HCT116 (cell line): ENCODE data around the gene PAK1. TPM values are rescaled to one million over a fixed set of nuclear protein-coding genes. Genes with fewer than 3 reads are reported as not detected.

Experiments
- ATAC-seq: fragments of 200-7000 bp; cut with Tn5 transposase; 2 replicates; pipeline ENCODE4 v1.9.1; 2020; ENCODE audit warnings: mild to moderate bottlenecking, moderate library complexity
- BruUV-seq: library from RNA; stranded (reverse); fragments of 400-500 nt; replicated peaks from 2 replicates; lab custom pipeline; 2021; lab: Mats Ljungman, UMichigan
- CTCF ChIA-PET: fragments of 300-600 bp; sonication (Branson Sonifier 250); formaldehyde crosslinking; loops from one replicate; lab custom pipeline; 2021; ENCODE audit warnings: antibody characterized with exemption; lab: Charles Lee
- POLR2A ChIA-PET: fragments of 300-600, 350-600 bp; sonication (Branson Sonifier 250); formaldehyde crosslinking; loops from one replicate; lab custom pipeline; 2021; ENCODE audit warnings: antibody characterized with exemption; lab: Charles Lee
- RAD21 ChIA-PET, 2 experiments: fragments of 300-600 bp; sonication (Branson Sonifier 250); formaldehyde crosslinking; loops; one replicate each; lab custom pipeline; 2023; ENCODE audit warnings: low total read pairs in 2 of 2; ENCODE audit not compliant: uncharacterized antibody in 2 of 2, unreplicated experiment in 2 of 2, low non-redundant PET in 1 of 2; lab: Charles Lee
- DNase-seq: peaks from one replicate; pipeline ENCODE4 v3.0.0-alpha.2; 2010; ENCODE audit warnings: low read depth, low spot score
- H2AFZ ChIP-seq: fragments of 200-600 bp; shearing (Covaris generic), sonication (generic); 2 replicates; pipeline ENCODE4 v1.6.1; 2017; ENCODE audit warnings: low read depth, mixed run types, mixed read lengths, antibody characterized with exemption, low read length; ENCODE audit not compliant: poor library complexity, severe bottlenecking
- H3K27ac ChIP-seq: 2 replicates; pipeline ENCODE4 v1.5.1; 2012; ENCODE audit warnings: low read depth, low read length
- H3K27me3 ChIP-seq: fragments of 200-600 bp; sonication (generic); 2 replicates; pipeline ENCODE4 v1.6.1; 2016; ENCODE audit warnings: mixed run types, low read length, mixed read lengths; ENCODE audit not compliant: insufficient read depth
- H3K36me3 ChIP-seq, 2 experiments: fragments of 200-500 bp in 1 of 2; fragments of 200-600 bp in 1 of 2; sonication (Bioruptor generic) in 1 of 2; sonication (generic) in 1 of 2; 2 replicates each; pipeline versions ENCODE4 v1.5.1 to v1.6.1; 2014 to 2016; ENCODE audit warnings: low read length in 2 of 2, inconsistent platforms in 1 of 2, mixed read lengths in 1 of 2, mixed run types in 1 of 2; ENCODE audit not compliant: insufficient read depth in 2 of 2, control insufficient read depth in 1 of 2
- H3K4me1 ChIP-seq, 2 experiments: fragments of 200-600 bp in 1 of 2; sonication (generic) in 1 of 2; 2 replicates each; pipeline versions ENCODE4 v1.5.1 to v1.6.1; 2012 to 2017; ENCODE audit warnings: low read length in 2 of 2, inconsistent platforms in 1 of 2, mild to moderate bottlenecking in 1 of 2, mixed read lengths in 1 of 2, mixed run types in 1 of 2, moderate library complexity in 1 of 2; ENCODE audit not compliant: insufficient read depth in 2 of 2, control insufficient read depth in 1 of 2
- H3K4me2 ChIP-seq: fragments of 200-600 bp; sonication (generic); 2 replicates; pipeline ENCODE4 v1.6.1; 2017; ENCODE audit warnings: mixed run types, low read length, mixed read lengths
- H3K4me3 ChIP-seq, 2 experiments: fragments of 200-600 bp in 1 of 2; sonication (generic) in 1 of 2; replicated peaks in 1 of 2; 2 replicates each; pipeline ENCODE4 v1.5.1; 2011 to 2016; ENCODE audit warnings: low read length in 2 of 2, control low read depth in 1 of 2, low read depth in 1 of 2, mild to moderate bottlenecking in 1 of 2, mixed read lengths in 1 of 2, mixed run types in 1 of 2
- H3K79me2 ChIP-seq: fragments of 200-600 bp; sonication (generic); 2 replicates; pipeline ENCODE4 v1.6.1; 2017; ENCODE audit warnings: mild to moderate bottlenecking, mixed run types, low read length, moderate library complexity, mixed read lengths; ENCODE audit not compliant: insufficient read depth
- H3K9ac ChIP-seq: fragments of 200-600 bp; sonication (generic); 2 replicates; pipeline ENCODE4 v1.6.1; 2016; ENCODE audit warnings: low read length, mixed read lengths
- H3K9me2 ChIP-seq: fragments of 200-600 bp; sonication (generic), shearing (Covaris generic); 2 replicates; pipeline ENCODE4 v1.6.1; 2017; ENCODE audit warnings: mixed run types, mild to moderate bottlenecking, moderate library complexity; ENCODE audit not compliant: insufficient read depth
- H3K9me3 ChIP-seq, 2 experiments: fragments of 200-500 bp in 1 of 2; fragments of 200-600 bp in 1 of 2; sonication (Bioruptor generic) in 1 of 2; sonication (generic) in 1 of 2; 2 replicates each; pipeline ENCODE4 v1.6.1; 2014 to 2017; ENCODE audit warnings: low read length in 2 of 2, mixed read lengths in 2 of 2, inconsistent platforms in 1 of 2, low read depth in 1 of 2, mild to moderate bottlenecking in 1 of 2, mixed run types in 1 of 2, moderate library complexity in 1 of 2; ENCODE audit not compliant: control insufficient read depth in 1 of 2, insufficient read depth in 1 of 2
- H4K20me1 ChIP-seq: fragments of 200-600 bp; sonication (generic), shearing (Covaris generic); 2 replicates; pipeline ENCODE4 v1.6.1; 2017; ENCODE audit warnings: mixed run types, mild to moderate bottlenecking, moderate library complexity; ENCODE audit not compliant: insufficient read depth
- CBX3 ChIP-seq: IDR thresholded peaks from 2 replicates; pipeline ENCODE4 v1.6.1; 2012; ENCODE audit warnings: low read depth
- EZH2phosphoT487 ChIP-seq: fragments of 200-600 bp; IDR thresholded peaks from 2 replicates; pipeline ENCODE4 v1.6.1; 2018; ENCODE audit warnings: antibody characterized with exemption, borderline replicate concordance
- FOSL1 ChIP-seq: IDR thresholded peaks from 2 replicates; pipeline ENCODE4 v1.6.1; 2012; ENCODE audit warnings: low read depth
- JUND ChIP-seq: IDR thresholded peaks from 2 replicates; pipeline ENCODE4 v1.6.1; 2012
- SIN3A ChIP-seq: IDR thresholded peaks from 2 replicates; pipeline ENCODE4 v1.6.1; 2012; ENCODE audit warnings: low read depth
- SP1 ChIP-seq: IDR thresholded peaks from 2 replicates; pipeline ENCODE4 v1.6.1; 2012; ENCODE audit warnings: low read depth
- SRF ChIP-seq: IDR thresholded peaks from 2 replicates; pipeline ENCODE4 v1.6.1; 2012; ENCODE audit warnings: low read depth
- TCF7L2 ChIP-seq: IDR thresholded peaks from 2 replicates; pipeline ENCODE4 v1.7.0; 2011; ENCODE audit warnings: borderline replicate concordance, inconsistent platforms; ENCODE audit not compliant: insufficient read depth, insufficient read length; ENCODE audit errors: extremely low read depth
- YY1 ChIP-seq: IDR thresholded peaks from 2 replicates; pipeline ENCODE4 v1.6.1; 2011; ENCODE audit warnings: low read length, low read depth, moderate library complexity, mild to moderate bottlenecking; ENCODE audit not compliant: insufficient replicate concordance; ENCODE audit errors: extremely low read depth
- ZFX ChIP-seq: fragments of 450-650 bp; IDR thresholded peaks from 2 replicates; pipeline ENCODE4 v1.6.1; 2017
- ZNF274 ChIP-seq: fragments of 200-500 bp; sonication (Bioruptor generic); IDR thresholded peaks from 2 replicates; pipeline ENCODE4 v1.6.1; 2014; ENCODE audit warnings: mild to moderate bottlenecking, low read depth, low read length, inconsistent platforms
- intact Hi-C: fragments of 100-400 bp; cut with micrococcal nuclease; formaldehyde crosslinking; loops from 2 replicates; pipeline ENCODE4 v1.10.0; 2022
- total RNA-seq: library from RNA; stranded (reverse); gene quantifications from one replicate; pipeline ENCODE4 v1.2.1, GENCODE V29; 2021; ENCODE audit not compliant: unreplicated experiment
- TF ChIP-seq, protein P1 (sequence below), 3 experiments: fragments of 200-600 bp in 1 of 3; sonication (generic) in 1 of 3; IDR thresholded peaks in 2 of 3; conservative IDR thresholded peaks in 1 of 3; 2 replicates each; pipeline ENCODE4 v1.5.1; 2012 to 2017; ENCODE audit warnings: low read depth in 2 of 3, low read length in 2 of 3, antibody characterized with exemption in 1 of 3, borderline replicate concordance in 1 of 3, control low read depth in 1 of 3, mild to moderate bottlenecking in 1 of 3, mixed read lengths in 1 of 3, mixed run types in 1 of 3, moderate library complexity in 1 of 3; ENCODE audit not compliant: insufficient read depth in 1 of 3
- TF ChIP-seq, protein P2 (sequence below): IDR thresholded peaks from 2 replicates; pipeline ENCODE4 v1.6.1; 2011; ENCODE audit warnings: mild to moderate bottlenecking, low read length, moderate library complexity; ENCODE audit not compliant: insufficient replicate concordance; ENCODE audit errors: extremely low read depth
- TF ChIP-seq, protein P3 (sequence below): IDR thresholded peaks from 2 replicates; pipeline ENCODE4 v1.6.1; 2012

The PAK1 gene
- total RNA-seq, 1 experiment from 2014 or later: 56.1 TPM

DNA sequence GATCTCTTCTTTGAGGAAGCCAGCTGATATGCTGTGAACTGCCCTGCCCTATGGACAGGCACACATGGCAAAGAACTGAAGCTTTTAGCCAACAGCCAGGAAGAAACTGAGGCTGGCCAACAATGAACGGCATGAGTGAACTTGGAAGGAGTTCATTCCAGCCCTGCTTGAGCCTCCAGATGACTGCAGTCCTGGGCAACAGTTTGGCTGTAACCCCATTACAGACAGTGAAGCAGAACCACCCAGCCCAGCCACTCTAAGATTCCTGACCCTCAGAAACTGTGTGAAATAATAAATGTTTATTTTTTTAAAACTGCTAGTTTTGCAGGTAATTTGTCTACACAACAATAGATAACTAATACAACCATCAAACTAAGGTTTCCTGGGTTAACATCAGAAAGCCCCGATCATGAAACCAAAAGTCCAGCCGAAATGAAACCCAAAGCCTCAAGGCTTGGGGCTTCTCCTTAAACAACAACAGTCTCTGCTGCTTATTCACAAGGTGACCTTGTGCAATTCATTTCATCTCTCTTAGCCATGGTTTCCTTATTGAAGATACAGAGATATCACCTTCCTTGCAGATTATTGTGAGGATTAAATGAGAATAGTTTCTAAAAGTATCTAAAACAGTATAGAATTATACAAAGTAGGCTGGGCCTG, 31.4 kb downstream of the PAK1 start:
- Histone ChIP-seq H3K27me3 (no peaks in the 10 kb centered on the region), H3K79me2 (no peaks in the 10 kb centered on the region), H3K9me3 (no peaks in the 10 kb centered on the region), H3K4me2 (no peak overlapping the region), H2AFZ (no peak overlapping the region), H3K4me1 (no peaks in the 10 kb centered on the region), H4K20me1 (no peaks in the 10 kb centered on the region), H3K9me2 (no peaks in the 10 kb centered on the region), H3K36me3 (no peaks in the 10 kb centered on the region), H3K4me3 (no peak overlapping the region), H3K9ac (no peak overlapping the region), H3K27ac (no peak overlapping the region)
- intact Hi-C loops: no loop called here
- POLR2A ChIA-PET: no interaction called here
- no peak for ATAC-seq
- DNase-seq: no peak
- RAD21 ChIA-PET: no interaction called here
- BruUV-seq: no TSS peak
- TF ChIP-seq, protein P1, sequence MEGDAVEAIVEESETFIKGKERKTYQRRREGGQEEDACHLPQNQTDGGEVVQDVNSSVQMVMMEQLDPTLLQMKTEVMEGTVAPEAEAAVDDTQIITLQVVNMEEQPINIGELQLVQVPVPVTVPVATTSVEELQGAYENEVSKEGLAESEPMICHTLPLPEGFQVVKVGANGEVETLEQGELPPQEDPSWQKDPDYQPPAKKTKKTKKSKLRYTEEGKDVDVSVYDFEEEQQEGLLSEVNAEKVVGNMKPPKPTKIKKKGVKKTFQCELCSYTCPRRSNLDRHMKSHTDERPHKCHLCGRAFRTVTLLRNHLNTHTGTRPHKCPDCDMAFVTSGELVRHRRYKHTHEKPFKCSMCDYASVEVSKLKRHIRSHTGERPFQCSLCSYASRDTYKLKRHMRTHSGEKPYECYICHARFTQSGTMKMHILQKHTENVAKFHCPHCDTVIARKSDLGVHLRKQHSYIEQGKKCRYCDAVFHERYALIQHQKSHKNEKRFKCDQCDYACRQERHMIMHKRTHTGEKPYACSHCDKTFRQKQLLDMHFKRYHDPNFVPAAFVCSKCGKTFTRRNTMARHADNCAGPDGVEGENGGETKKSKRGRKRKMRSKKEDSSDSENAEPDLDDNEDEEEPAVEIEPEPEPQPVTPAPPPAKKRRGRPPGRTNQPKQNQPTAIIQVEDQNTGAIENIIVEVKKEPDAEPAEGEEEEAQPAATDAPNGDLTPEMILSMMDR (IDR thresholded peaks at IDR 0.05 in 2 of 3, conservative IDR thresholded peaks at IDR 0.05 in 1 of 3; ENCODE audit: borderline replicate concordance in 1 of 3, insufficient read depth in 1 of 3, low read depth in 2 of 3, low read length in 2 of 3): no peak
- TF ChIP-seq SRF (no peak), YY1 (no peak), ZNF274 (no peak)
- CTCF ChIA-PET: no interaction called here

DNA sequence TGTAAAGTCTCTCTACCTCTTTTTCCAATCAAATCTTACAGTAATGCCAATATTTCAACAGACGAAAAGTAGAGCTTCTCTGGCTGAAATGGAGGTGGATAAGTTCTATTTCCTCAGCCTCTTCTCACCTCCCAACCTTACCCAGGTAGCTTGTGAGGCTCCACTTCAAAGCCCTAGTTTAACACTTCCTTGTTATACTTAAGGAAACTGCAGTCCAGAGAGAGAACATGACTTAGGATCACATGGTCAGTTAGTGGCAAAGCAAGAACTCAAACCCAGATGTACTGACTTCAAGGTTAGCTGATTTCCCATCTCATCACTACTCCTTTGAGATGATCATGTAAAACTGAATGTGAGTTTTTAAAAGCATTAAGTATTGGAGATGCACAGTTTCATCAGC, 32.5 kb downstream of the PAK1 start:
- RAD21 ChIA-PET: no interaction called here
- TF ChIP-seq SIN3A (no peak), JUND (no peak), SP1 (no peak), CBX3 (no peak), EZH2phosphoT487 (no peak), TCF7L2 (no peak), FOSL1 (no peak), ZFX (no peak)
- TF ChIP-seq, protein P2, sequence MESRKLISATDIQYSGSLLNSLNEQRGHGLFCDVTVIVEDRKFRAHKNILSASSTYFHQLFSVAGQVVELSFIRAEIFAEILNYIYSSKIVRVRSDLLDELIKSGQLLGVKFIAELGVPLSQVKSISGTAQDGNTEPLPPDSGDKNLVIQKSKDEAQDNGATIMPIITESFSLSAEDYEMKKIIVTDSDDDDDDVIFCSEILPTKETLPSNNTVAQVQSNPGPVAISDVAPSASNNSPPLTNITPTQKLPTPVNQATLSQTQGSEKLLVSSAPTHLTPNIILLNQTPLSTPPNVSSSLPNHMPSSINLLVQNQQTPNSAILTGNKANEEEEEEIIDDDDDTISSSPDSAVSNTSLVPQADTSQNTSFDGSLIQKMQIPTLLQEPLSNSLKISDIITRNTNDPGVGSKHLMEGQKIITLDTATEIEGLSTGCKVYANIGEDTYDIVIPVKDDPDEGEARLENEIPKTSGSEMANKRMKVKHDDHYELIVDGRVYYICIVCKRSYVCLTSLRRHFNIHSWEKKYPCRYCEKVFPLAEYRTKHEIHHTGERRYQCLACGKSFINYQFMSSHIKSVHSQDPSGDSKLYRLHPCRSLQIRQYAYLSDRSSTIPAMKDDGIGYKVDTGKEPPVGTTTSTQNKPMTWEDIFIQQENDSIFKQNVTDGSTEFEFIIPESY: no peak
- TF ChIP-seq, protein P3, sequence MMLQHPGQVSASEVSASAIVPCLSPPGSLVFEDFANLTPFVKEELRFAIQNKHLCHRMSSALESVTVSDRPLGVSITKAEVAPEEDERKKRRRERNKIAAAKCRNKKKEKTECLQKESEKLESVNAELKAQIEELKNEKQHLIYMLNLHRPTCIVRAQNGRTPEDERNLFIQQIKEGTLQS: no peak
- Histone ChIP-seq H3K4me3 (no peak overlapping the region), H3K79me2 (no peaks in the 10 kb centered on the region), H4K20me1 (no peaks in the 10 kb centered on the region), H3K9me3 (no peaks in the 10 kb centered on the region), H3K9ac (no peak overlapping the region), H3K27me3 (no peaks in the 10 kb centered on the region), H3K4me1 (no peaks in the 10 kb centered on the region), H2AFZ (no peak overlapping the region), H3K9me2 (no peaks in the 10 kb centered on the region), H3K4me2 (no peak overlapping the region), H3K27ac (no peak overlapping the region), H3K36me3 (no peaks in the 10 kb centered on the region)
- DNase-seq: no peak
- POLR2A ChIA-PET: no interaction called here
- CTCF ChIA-PET: no interaction called here
- ATAC-seq: no peak
- no TSS peak for BruUV-seq
- intact Hi-C loops: no loop called here
